ENCODE results near the gene IL1R1.

- TF ChIP-seq CTCF (conservative IDR thresholded peaks at IDR 0.05 in 1 of 2, IDR thresholded peaks at IDR 0.05 in 1 of 2; ENCODE audit: low read depth in 1 of 2, low read length in 2 of 2) (no peak), EZH2 (IDR thresholded peaks at IDR 0.05; ENCODE audit: low read length, missing control alignments) (no peak)
Observed at GRCh38 chr2:102101849-102102635, 40.5 kb upstream of the IL1R1 start.

Measured in fibroblast of lung (primary cell).